ENCODE measurements around the gene DYNC2I2.

Gene DYNC2I2

GRCh38 chr9:128635266-128636023 is 21.2 kb downstream of the DYNC2I2 start:
- peak; percentile 94 for DNase-seq

GRCh38 chr9:128634651-128635262 is 21.9 kb downstream of the DYNC2I2 start:
- DNase-seq = no peak

- no peak for DNase-seq
Observed at GRCh38 chr9:128634111-128634510, 22.5 kb downstream of the DYNC2I2 start.

GRCh38 chr9:128633601-128634000 is 23.0 kb downstream of the DYNC2I2 start:
- DNase-seq = no peak

GRCh38 chr9:128633057-128633456 is 23.6 kb downstream of the DYNC2I2 start:
- no peak for DNase-seq

- DNase-seq = no peak
Observed at GRCh38 chr9:128632486-128632885, 24.2 kb downstream of the DYNC2I2 start.

GRCh38 chr9:128632066-128632465 is 24.6 kb downstream of the DYNC2I2 start:
- no peak for DNase-seq

GRCh38 chr9:128631636-128632035 is 25.0 kb downstream of the DYNC2I2 start:
- no peak for DNase-seq

GRCh38 chr9:128629852-128630545 is 26.6 kb downstream of the DYNC2I2 start:
- DNase-seq = no peak

- DNase-seq = no peak
Observed at GRCh38 chr9:128629136-128629535, 27.5 kb downstream of the DYNC2I2 start.

GRCh38 chr9:128628471-128629048 is 28.1 kb downstream of the DYNC2I2 start:
- no peak for DNase-seq

GRCh38 chr9:128627906-128628305 is 28.7 kb downstream of the DYNC2I2 start:
- DNase-seq = no peak

- no peak for DNase-seq
Observed at GRCh38 chr9:128627127-128627715, 29.4 kb downstream of the DYNC2I2 start.

GRCh38 chr9:128626181-128626580 is 30.5 kb downstream of the DYNC2I2 start:
- no peak for DNase-seq

GRCh38 chr9:128625391-128626146 is 31.1 kb downstream of the DYNC2I2 start:
- DNase-seq = no peak

GRCh38 chr9:128624566-128624965 is 32.1 kb downstream of the DYNC2I2 start:
- DNase-seq = no peak

GRCh38 chr9:128621730-128622455 is 34.8 kb downstream of the DYNC2I2 start:
- DNase-seq = no peak

- no peak for DNase-seq
Observed at GRCh38 chr9:128619779-128620178, 36.9 kb downstream of the DYNC2I2 start.

- DNase-seq = no peak
Observed at GRCh38 chr9:128619127-128619526, 37.5 kb downstream of the DYNC2I2 start.

- no peak for DNase-seq
Observed at GRCh38 chr9:128617943-128618342, 38.7 kb downstream of the DYNC2I2 start.

- DNase-seq = no peak
Observed at GRCh38 chr9:128615571-128615970, 41.1 kb downstream of the DYNC2I2 start.

- DNase-seq = no peak
Observed at GRCh38 chr9:128614728-128615127, 41.9 kb downstream of the DYNC2I2 start.
